CD1c-positive myeloid dendritic cell (primary cell): ENCODE data around the gene AARS2.

ENCODE experiments used
- DNase-seq: peaks from one replicate; pipeline ENCODE4 v3.0.0-alpha.2; 2016; ENCODE audit errors: extremely low spot score

The AARS2 gene

DNA sequence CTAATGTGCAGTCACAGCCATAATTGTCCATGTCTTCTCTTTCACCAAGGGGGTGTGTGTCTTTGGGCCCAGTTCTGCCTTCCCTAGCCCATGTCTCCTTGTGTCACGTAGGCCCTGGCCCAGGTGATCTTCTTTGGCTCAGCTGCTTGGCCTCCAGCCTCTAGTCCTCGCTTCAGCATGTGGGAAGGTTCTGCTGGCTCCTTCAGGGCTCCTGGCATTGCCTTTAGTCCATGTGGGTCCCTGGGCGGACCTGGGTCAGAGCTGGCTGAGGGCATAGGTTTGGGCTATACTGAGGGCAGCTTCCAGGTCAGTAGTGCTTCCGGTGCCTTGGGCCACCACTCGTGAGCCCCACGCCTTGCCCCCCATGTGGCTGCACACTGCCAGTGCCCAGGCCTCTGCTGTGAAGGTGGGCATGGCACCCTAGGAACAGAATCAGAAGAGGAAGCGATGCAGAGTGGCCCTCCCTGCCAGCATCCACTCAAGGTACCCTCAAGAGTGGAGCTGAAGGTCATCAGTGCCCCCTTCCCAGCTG lies 12.8 kb downstream of the AARS2 start:
- no peak for DNase-seq

DNA sequence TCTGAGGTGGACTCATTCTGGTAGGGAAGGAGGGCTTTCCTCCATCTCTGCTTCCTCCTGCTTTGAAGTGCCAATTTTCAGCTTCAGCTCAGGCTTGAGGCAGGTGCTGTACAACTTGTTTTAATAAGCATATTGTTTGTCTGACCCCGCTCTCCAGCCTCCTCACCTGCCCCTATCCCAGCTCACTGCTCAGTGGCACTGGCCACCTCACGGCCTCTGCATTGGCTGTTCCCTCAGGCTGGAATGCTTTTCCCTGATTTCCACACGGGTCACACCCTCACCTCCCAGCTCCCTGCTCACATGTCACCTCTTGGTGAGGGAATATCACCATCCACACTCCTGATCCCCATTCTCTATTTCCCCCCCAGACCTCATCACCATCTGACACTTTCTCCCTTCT lies 14.3 kb downstream of the AARS2 start:
- no peak for DNase-seq

DNA sequence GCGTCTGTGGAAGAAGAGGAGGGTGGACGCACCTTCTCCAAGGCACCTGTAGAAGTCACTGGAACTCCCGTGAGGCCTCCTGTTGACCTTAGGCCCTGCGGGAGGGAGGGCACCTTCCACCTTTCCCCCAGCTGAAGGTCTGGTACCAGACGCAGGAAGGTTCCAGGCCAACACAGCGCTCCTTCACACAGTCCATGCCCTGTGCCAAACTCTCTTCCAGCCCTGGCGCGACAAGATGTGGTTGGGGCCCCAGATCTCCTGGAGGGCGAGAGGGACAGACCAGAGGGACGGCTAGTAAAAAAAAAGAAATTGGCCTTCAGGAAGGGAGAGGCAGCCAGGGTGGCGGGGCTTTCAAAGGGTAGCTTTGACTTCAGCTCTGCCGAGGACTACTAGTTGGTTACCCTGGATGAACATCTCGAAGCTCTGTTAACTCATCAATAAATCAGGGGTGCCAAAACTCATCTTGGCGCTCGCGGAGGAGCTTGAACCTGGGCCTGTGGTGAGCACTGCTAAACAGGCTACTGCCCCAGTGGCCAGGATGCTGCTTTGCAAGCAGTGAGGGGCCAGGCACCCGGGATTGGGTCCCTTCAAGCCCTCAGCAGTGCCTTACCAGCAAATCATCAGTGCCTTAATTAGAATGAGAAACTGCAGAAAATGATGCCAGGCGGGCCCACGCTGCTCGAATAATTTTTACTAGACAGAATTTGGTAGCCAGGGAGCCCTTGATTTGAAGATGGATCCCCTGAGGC lies 14.9 kb downstream of the AARS2 start:
- no peak for DNase-seq

- peak; percentile 46 for DNase-seq
Observed at GRCh38 chr6:44297063-44298038, 15.8 kb downstream of the AARS2 start.

- DNase-seq: no peak
Observed at GRCh38 chr6:44294832-44295791, 18.0 kb downstream of the AARS2 start.

- no peak for DNase-seq
Observed at GRCh38 chr6:44292661-44293365, 20.3 kb downstream of the AARS2 start.

DNA sequence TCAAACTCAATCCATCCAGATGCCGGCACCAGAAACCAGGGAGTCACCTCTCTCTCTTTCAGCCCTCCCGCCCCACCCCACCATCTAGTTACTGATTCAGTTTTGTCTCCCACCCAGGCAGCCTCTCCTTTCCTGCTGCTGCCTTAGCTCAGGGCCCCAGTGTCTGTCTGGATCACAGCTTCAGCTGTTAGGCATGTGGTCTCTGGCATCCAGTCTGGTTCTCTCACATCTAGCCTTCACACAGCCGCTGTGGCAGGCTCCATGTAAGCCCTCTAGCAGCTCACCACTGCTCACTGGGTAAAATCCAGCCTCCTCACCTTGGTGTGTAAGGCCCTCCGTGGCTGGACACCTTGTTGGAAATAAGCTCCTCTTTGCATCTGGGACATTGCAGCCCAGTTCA lies 21.3 kb downstream of the AARS2 start:
- no peak for DNase-seq

- DNase-seq: no peak
Observed at GRCh38 chr6:44289726-44290260, 23.4 kb downstream of the AARS2 start.

DNA sequence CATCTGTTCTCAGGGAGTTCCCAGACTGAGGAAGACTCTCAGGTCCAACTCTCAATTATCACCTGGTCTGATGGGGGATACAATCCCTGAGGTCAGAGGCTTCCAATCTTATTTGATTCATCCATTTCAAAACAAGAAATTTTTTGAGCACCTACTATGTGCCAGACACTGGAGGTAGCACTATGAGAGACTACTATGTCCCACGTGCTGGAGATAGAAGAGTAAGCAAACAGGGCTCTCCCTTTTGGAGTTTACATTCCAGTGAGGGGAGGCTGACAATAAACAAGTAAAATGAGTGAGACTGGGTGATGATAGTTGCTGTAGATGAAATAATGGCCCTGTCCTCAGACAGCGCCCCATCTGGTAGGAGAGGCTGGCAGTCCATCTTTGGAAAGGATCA lies 26.4 kb downstream of the AARS2 start:
- DNase-seq: no peak

- DNase-seq: no peak
Observed at GRCh38 chr6:44286285-44286565, 26.9 kb downstream of the AARS2 start.

GRCh38 chr6:44285552-44286284 lies 27.4 kb downstream of the AARS2 start:
- no peak for DNase-seq

- no peak for DNase-seq
Observed at GRCh38 chr6:44284867-44285266, 28.3 kb downstream of the AARS2 start.

GRCh38 chr6:44284121-44284520 lies 29.0 kb downstream of the AARS2 start:
- no peak for DNase-seq

DNA sequence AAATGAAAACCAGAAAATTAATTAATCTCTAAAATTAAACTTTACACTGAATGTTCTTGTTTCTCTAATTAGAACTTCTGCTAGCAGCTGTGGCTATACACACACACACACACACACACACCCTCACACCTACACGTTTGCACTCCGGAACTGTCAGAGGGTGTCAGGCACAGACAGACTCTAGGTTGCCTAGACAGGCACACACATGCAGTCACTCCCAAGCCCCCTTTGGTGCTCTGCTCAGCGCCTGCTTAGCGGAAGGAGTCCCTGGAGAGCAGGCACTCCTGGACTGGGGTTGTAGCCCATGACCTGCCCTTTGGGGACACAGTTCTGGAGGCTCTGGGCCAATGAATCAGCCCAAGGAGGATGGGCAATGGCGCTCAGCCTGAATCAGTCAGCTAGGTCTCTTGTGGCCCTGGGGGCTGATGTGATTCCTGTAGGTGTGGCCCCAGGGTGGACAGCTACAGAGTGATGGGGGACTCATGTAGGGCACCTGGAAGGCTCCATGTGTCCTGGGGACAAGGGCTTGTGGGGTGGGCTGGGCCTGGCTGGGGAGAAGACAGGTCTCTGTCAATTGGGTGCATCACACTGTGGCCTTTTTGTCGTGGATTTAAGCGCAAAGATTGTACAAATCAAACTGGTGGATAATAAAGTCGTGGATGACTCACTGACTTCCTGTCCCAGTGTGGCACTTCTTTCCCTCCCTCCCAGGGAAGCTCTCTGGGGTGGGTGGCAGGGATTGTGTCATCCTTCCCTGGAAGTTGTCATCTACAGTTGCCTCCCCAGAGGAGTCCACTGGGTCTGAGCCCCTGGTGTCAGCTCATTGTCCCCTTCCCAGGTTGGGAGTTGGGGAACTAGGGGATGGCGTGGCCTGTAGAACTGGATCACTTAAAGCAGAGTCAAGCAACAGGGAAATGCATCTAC lies 34.1 kb downstream of the AARS2 start:
- peak; percentile 37 for DNase-seq

DNA sequence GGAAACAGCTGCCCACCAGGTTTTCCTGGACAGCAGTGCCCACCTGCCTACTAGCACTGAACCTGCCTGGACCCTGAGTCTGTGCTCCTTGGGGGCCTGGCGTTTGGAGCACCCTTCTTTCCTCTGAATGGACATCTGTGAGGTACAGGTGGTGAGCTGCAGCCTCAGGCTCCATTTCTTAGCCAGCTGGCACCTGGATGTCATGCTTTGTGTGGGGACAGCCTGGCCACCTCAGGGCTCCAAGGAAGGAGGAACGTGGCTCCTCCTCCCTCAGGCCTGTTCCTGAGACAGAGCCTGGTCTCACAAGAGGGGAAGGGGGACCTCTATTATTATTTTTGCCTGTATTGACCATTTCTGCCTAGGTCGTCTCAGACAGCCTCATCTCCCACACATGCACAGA lies 34.8 kb downstream of the AARS2 start:
- DNase-seq: no peak

DNA sequence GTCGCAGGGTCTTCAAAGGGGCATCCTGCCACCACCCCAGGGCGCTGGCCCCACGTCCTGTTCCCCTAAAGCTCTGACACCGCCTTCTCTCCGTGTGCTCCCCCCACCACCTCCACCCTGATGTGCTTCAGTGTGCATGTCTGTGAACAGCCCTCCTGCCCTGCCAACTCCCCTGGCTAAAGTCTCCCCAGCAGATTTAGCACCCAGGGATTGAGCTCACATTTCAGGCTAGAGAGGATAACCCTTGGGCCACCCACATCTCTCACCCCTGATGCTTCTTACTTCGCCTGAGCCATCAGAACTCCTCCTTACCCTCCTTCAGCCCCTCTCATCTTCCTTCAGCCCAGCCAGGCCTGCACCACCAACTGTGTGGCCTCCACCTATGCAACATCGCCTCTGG lies 35.4 kb downstream of the AARS2 start:
- no peak for DNase-seq

DNA sequence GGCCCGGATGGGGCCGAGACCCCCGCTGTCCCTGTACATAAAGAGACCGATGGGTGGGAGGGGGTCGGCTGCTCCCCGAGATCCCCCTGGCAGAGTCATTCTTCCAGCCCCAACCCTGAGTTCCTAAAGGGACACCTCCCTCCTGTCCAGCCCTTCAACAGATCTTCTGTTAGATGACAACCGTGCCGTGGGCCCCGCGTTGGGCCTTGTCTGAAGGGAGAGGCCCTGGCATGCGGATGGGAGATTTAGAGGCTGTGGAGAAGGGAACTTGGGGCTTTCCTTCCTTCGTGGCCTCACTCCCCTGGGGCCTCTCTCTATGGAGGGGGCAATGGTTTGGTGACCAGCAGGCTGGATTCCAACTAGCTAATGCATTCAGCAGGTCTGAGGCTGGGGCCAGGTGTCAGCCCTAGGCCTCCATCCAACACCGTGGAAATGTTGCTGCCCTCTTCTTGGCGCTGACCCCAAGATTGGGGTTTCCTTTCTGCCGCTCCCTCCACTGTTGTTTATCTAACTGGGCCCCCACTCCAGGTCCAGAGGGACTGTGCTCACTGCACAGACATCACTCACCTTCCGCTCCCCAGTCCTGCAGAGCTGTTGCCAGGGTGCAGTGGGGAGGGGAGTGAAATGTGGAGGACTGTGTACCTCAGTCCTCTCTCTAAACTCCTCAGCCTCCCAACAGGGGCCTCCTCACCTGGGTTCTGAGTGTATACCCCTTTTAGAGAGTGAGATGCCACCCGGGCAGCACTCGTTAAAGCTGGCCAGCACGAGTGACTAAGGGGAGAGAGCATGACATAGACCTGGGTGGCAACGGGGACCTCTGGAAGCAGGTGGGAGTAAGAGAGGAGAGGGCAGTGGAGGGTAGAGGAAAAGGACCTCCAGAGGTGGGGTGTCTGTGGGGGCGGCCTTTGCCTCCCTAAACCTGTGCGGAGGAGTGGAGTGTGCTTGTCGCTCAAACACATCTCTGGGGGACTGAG lies 36.2 kb downstream of the AARS2 start:
- DNase-seq: no peak
